Adrenal gland (tissue), 12 donors: ENCODE results near the gene MGAT1. TPM values are rescaled to one million over a fixed set of nuclear protein-coding genes. Genes with fewer than 3 reads are reported as not detected.

ENCODE experiments used
- DNase-seq, 7 donors: peaks; one replicate each; pipeline ENCODE4 v3.0.0-alpha.2; 2019 to 2020
- H3K27ac ChIP-seq, 5 donors: fragments of 200-600 bp; sonication (generic) in 4 of 5; 1 replicate in 3 of 5; 2 replicates in 2 of 5; pipeline versions ENCODE4 v1.5.1 to v1.8.0; 2016 to 2020; ENCODE audit warnings: mild to moderate bottlenecking in 1 of 5
- H3K27me3 ChIP-seq: fragments of 200-600 bp; 2 replicates; pipeline ENCODE4 v1.8.0; 2021
- H3K36me3 ChIP-seq, 2 donors: fragments of 200-600 bp; replicated peaks in 1 of 2; 1 replicate in 1 of 2; 2 replicates in 1 of 2; pipeline versions ENCODE4 v1.5.1 to v1.8.0; 2018 to 2022
- H3K4me1 ChIP-seq, 2 donors: fragments of 200-600 bp; replicated peaks in 1 of 2; 1 replicate in 1 of 2; 2 replicates in 1 of 2; pipeline versions ENCODE4 v1.5.1 to v1.8.0; 2018 to 2021
- H3K4me3 ChIP-seq, 4 donors: fragments of 200-600 bp; sonication (generic) in 3 of 4; one replicate each; pipeline ENCODE4 v1.5.1; 2016 to 2018
- H3K9me3 ChIP-seq, 3 donors: fragments of 200-600 bp; sonication (generic) in 1 of 3; replicated peaks in 1 of 3; 1 replicate in 2 of 3; 2 replicates in 1 of 3; pipeline versions ENCODE4 v1.5.1 to v1.8.0; 2016 to 2021
- POLR2A ChIP-seq, 2 donors: fragments of 450-650 bp; IDR thresholded peaks; one replicate each; pipeline ENCODE4 v1.6.1; 2017; ENCODE audit warnings: antibody characterized with exemption in 2 of 2, mild to moderate bottlenecking in 2 of 2, moderate library complexity in 1 of 2
- WGBS, 4 donors: extraction: QIAGEN DNeasy Blood & Tissue Kit in 2 of 4; methylation state at CpG; one replicate each; pipeline versions ENCODE4 v1.1.5 to v1.1.7; 2013 to 2017; 5-methylcytosine and 5-hydroxymethylcytosine counted together
- intact Hi-C, 2 donors: fragments of 100-400 bp; cut with DNase I; formaldehyde crosslinking; loops; one replicate each; pipeline versions ENCODE4 v1.14.1 to v1.15.0; 2022 to 2023
- polyA plus RNA-seq, 3 donors: library from polyadenylated mRNA; stranded (reverse); fragments of 200-250 nt in 2 of 3; fragments of 350-450 nt in 1 of 3; fragmentation: Illumina TruSeq in 1 of 3; extraction: RNeasy Lipid Tissue Mini Kit (QIAGEN cat#74804) in 1 of 3; gene quantifications; one replicate each; pipeline ENCODE4 v1.2.3, GENCODE V29; 2013 to 2014
- total RNA-seq, 9 donors: library from RNA; depleted of rRNA in 4 of 9; stranded (reverse); fragments of >200 nt in 4 of 9; fragments of 120-200 nt in 1 of 9; fragmentation: NEBNext Ultra II Directional in 1 of 9; extraction: Animal tissue kit (Norgen Biotek cat#: 25700) in 1 of 9; gene quantifications; one replicate each; pipeline versions ENCODE4 v1.1.0 to v1.2.4, GENCODE V29; 2013 to 2023
- TF ChIP-seq, protein P1 (sequence below), 6 experiments: fragments of 450-650 bp in 4 of 6; fragments of 200-600 bp in 2 of 6; sonication (generic) in 1 of 6; IDR thresholded peaks; 1 replicate in 5 of 6; 2 replicates in 1 of 6; pipeline versions ENCODE4 v1.5.1 to v1.8.0; 2016 to 2021; ENCODE audit warnings: antibody characterized with exemption in 6 of 6, mild to moderate bottlenecking in 2 of 6, moderate library complexity in 1 of 6
- donor health status: healthy with polysubstance abuse.
- donor health status: Bipolar disorder and iron deficiency.
- donor health status: DM: yes; HTN: yes; CAD: no.
- donor health status: DM: no; HTN: no; CAD: no.
- donor health status: DM: no; HTN: no; CAD: no.
- donor health status: DM: yes; HTN: yes; CAD: no.

Gene MGAT1
- total and polyA plus RNA-seq, 12 donors: 46.8 to 224 (median 140) TPM

DNA sequence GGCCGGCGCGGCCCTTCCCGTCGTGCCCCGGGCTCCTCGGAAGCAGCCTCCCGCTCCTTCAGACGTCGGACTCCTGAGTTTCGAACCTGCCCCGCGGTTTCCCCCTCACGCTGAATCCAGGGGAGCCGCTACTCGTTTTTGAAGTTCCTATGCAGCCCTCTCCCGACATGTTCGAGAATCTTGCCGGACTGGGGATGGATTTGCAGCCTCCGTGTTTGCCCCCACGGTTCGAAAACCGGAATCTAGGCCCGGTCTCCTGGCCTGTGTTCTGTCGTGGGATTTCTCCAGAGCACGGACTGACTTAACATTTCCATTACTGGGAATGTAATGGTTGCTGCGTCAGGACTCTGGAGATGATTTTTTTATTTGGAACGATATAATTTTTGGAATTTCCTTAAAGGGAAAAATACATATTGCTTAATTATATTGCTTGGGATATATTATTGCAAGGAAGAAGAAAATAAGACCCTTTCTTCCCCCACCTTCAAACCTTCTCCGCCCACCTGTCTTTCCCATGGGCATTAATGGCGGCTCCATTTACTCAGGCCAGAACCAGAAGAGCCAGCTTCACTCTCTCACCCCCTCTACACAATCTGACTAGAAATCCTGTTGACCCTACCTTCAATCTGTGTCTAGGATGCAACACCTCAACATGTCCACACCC is 8.5 kb upstream of the MGAT1 start:
- H3K4me1 ChIP-seq: peaks cover 33 to 38% of the 10 kb centered on the region in 2 donors
- TF ChIP-seq, protein P1, sequence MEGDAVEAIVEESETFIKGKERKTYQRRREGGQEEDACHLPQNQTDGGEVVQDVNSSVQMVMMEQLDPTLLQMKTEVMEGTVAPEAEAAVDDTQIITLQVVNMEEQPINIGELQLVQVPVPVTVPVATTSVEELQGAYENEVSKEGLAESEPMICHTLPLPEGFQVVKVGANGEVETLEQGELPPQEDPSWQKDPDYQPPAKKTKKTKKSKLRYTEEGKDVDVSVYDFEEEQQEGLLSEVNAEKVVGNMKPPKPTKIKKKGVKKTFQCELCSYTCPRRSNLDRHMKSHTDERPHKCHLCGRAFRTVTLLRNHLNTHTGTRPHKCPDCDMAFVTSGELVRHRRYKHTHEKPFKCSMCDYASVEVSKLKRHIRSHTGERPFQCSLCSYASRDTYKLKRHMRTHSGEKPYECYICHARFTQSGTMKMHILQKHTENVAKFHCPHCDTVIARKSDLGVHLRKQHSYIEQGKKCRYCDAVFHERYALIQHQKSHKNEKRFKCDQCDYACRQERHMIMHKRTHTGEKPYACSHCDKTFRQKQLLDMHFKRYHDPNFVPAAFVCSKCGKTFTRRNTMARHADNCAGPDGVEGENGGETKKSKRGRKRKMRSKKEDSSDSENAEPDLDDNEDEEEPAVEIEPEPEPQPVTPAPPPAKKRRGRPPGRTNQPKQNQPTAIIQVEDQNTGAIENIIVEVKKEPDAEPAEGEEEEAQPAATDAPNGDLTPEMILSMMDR (IDR thresholded peaks at IDR 0.05): no peak
- no peak for TF ChIP-seq POLR2A (IDR thresholded peaks at IDR 0.05)
- peak in 2 of 7 donors; percentile 12 to 13 for DNase-seq
- peak overlapping the region in 2 of 4 donors; percentile 66 to 70 for H3K4me3 ChIP-seq
- H3K9me3 ChIP-seq: no peaks in the 10 kb centered on the region
- H3K27ac ChIP-seq: peak overlapping the region; percentile 74 to 99 (median 95)
- no peaks in the 10 kb centered on the region for H3K27me3 ChIP-seq
- H3K36me3 ChIP-seq: no peaks in the 10 kb centered on the region
- intact Hi-C loops: no loop called here
- 8 to 17% (median 11%) methylated on average over 16 to 30 of the region's 30 CpGs for WGBS, 4 donors

DNA sequence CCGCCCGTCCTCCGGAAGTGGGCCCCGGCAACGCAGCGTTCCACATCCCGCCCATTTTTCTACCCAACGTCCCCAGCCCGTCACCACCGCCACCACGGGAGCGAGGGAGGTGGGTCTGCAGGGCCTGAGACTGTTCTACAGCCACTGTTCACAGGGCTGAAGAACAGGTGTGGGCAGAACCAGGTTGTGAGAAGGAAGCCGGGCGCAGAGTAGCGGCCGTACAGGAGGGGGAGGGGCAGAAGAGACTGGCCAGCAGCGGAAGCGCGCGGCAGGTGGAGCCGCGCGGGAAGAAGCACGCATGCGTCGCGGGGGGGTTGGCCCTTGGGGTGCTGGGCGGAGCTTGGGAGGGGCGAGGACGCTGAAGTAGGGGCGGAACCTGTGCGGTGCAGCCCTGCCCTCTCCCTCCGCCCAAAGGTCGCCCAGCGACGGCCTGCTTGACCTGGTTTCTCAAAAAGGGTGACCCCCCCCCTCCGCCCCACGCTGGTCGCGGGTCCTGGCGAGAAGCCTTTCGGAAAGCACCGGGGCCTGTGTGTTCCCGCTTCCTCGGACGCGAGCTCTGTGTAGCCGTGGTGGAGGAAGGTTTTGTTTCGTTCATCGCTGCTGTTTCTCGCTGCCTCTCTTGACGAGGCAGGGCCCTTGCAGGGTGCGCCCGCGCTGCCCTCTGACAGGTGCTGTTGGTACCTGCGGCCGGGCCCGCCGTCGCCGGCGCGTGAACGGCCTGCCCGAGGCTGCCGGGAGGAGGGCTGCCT is 7.8 kb upstream of the MGAT1 start:
- Histone ChIP-seq H3K27me3 (no peaks in the 10 kb centered on the region), H3K4me3 (peak overlapping the region; percentile 20 to 71 (median 68)), H3K36me3 (no peaks in the 10 kb centered on the region), H3K27ac (peak overlapping the region; percentile 74 to 99 (median 95)), H3K4me1 (peaks cover 31 to 41% of the 10 kb centered on the region in 2 donors), H3K9me3 (no peaks in the 10 kb centered on the region)
- intact Hi-C loops: no loop called here
- 0 to 2% (median 0%) methylated on average over 16 to 66 of the region's 66 CpGs for WGBS, 4 donors
- peak; percentile 97 to 99 (median 98) for DNase-seq
- TF ChIP-seq, protein P1 (IDR thresholded peaks at IDR 0.05): no peak
- TF ChIP-seq POLR2A (IDR thresholded peaks at IDR 0.05): peak in 1 of 2 donors; percentile 71

DNA sequence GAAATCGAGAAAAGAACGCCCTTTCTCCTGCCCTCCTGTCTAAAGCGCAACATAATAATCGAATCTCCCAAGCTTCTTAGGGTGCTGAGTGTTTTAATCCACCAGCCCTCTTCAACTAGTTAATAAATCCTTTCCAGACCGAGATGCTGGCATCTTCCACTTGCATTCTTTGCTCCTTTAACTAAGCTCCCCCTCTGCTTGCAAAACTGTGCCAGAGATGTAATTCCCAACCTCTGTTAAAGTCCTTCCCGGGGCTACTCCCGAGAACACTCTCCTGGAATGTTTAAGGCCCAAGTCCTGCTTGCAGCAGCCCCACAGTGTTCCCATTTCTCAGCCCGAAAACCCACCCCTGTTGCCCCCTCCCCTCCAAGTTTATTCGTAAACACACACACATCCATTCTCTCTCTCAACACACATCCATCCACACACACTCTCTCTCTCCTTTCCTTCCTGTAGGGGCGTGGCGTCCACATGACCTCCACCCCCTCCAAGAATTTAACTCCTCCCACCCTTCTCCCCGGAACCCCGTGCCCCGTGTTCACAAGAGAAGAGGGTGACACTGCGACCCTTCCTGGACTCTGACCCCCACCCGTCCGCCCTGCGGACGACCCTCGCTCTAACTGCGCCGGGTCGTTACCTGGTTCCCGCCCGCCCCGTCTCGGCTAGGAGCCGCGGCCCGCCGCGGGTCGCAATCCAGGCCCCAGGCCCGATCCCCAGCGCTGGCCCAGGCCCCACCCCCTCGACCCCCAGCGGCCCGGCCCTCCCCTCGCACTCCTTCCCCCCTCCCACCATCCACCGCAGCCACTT is 7.0 kb upstream of the MGAT1 start:
- intact Hi-C loops: no loop called here
- TF ChIP-seq POLR2A (IDR thresholded peaks at IDR 0.05): peak in 1 of 2 donors; percentile 37
- TF ChIP-seq, protein P1 (IDR thresholded peaks at IDR 0.05): peak in 1 of 6 experiments; percentile 10
- no peaks in the 10 kb centered on the region for H3K9me3 ChIP-seq

More for the DNA sequence above, 7.0 kb upstream of the MGAT1 start:
- Histone ChIP-seq H3K4me1 (peaks cover 31 to 49% of the 10 kb centered on the region in 2 donors), H3K27ac (peak overlapping the region; percentile 74 to 99 (median 95)), H3K27me3 (no peaks in the 10 kb centered on the region), H3K4me3 (peak overlapping the region in 3 of 4 donors; percentile 66 to 71 (median 70)), H3K36me3 (no peaks in the 10 kb centered on the region)
- DNase-seq: peak; percentile 84 to 95 (median 93)
- 2 to 10% (median 5%) methylated on average over 21 to 40 of the region's 40 CpGs for WGBS, 4 donors
